ENCODE results near the gene ZNF264. TPM values are rescaled to one million over a fixed set of nuclear protein-coding genes. Genes with fewer than 3 reads are reported as not detected.
A peak's percentile ranks its signal among the peaks of the same experiment; 100 is the strongest.

The ZNF264 gene
- total RNA-seq, 6 experiments from 2014 or later, result 9.9 to 14.4 (median 12.1) TPM

GRCh38 chr19:57167385-57167784 lies 23.9 kb upstream of the ZNF264 start, which contains the start of gene DUXA:
Gene DUXA, minus strand, starts transcription at chr19:57167485. Its CDS starts 42 bp downstream, at chr19:57167443.
- Histone ChIP-seq H3K36me3 (no peaks in the 10 kb centered on the region), H3K4me3 (no peak within 1 kb of the TSS), H3K4me1 (no peaks in the 10 kb centered on the region), H3K27me3 (no peaks in the 10 kb centered on the region), H3K27ac (no peak within 1 kb of the TSS), H3K9me3 (no peaks in the 10 kb centered on the region)
- intact Hi-C loops (cut with DNase I), result no loop called here
- DNase-seq (no peak), ATAC-seq (no peak)
- TF ChIP-seq POLR2A (IDR thresholded peaks at IDR 0.05), result no peak
- no peak for TF ChIP-seq CTCF (IDR thresholded peaks at IDR 0.05)
- WGBS (ENCODE audit: insufficient coverage, low coverage, low lambda C conversion rate, missing lambda C conversion rate), result 84% methylated on average over 6 of the region's 6 CpGs

GRCh38 chr19:57171551-57172081 lies 19.7 kb upstream of the ZNF264 start:
- Histone ChIP-seq H3K27me3 (no peaks in the 10 kb centered on the region), H3K36me3 (no peaks in the 10 kb centered on the region), H3K4me1 (no peaks in the 10 kb centered on the region), H3K27ac (no peak overlapping the region), H3K9me3 (no peaks in the 10 kb centered on the region), H3K4me3 (peak overlapping the region in 1 of 3 donors; percentile 41)
- peak in 1 of 4 donors; percentile 43 for ATAC-seq
- TF ChIP-seq CTCF (IDR thresholded peaks at IDR 0.05) (no peak), POLR2A (IDR thresholded peaks at IDR 0.05) (no peak)
- 5% methylated on average over 22 of the region's 42 CpGs for WGBS (ENCODE audit: insufficient coverage, low coverage, low lambda C conversion rate, missing lambda C conversion rate)
- intact Hi-C loops (cut with DNase I), result no loop called here
- DNase-seq, result peak in 1 of 3 donors; percentile 30

- intact Hi-C loops (cut with DNase I), result no loop called here
- ATAC-seq (no peak), DNase-seq (no peak)
- H3K27me3 ChIP-seq, result no peaks in the 10 kb centered on the region
- no peak for TF ChIP-seq POLR2A (IDR thresholded peaks at IDR 0.05)
- no peak for TF ChIP-seq CTCF (IDR thresholded peaks at IDR 0.05)
- H3K4me3 ChIP-seq, result peak overlapping the region in 1 of 3 donors; percentile 97
- H3K9me3 ChIP-seq, result no peaks in the 10 kb centered on the region
- peaks cover 0 to 18% (median 12%) of the 10 kb centered on the region in 4 donors for H3K36me3 ChIP-seq
- H3K4me1 ChIP-seq, result peaks cover 0 to 11% (median 0%) of the 10 kb centered on the region in 4 donors
- H3K27ac ChIP-seq, result no peak overlapping the region
- 67% methylated on average over 3 of the region's 3 CpGs for WGBS (ENCODE audit: insufficient coverage, low coverage, low lambda C conversion rate, missing lambda C conversion rate)
Observed at GRCh38 chr19:57190301-57190700, 999 bp upstream of the ZNF264 start.

DNA sequence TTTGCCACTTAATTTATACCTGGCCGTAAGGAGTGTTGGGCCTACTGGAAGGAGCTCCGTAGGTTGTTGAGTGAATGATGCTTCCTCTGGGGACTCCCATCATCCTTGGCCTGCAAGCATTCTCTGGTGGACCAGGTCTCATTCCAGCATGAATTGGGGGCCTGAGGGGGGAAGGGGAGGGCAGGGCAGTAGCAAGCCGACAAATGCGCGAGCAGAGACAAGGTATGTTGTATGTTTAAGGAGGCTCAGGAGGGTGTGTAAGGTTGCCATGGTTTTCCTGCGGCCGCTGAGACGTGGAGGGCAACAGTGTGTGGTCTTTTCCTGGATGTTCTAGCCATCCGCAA lies 749 bp downstream of the ZNF264 start:
- DNase-seq (no peak), ATAC-seq (no peak)
- Histone ChIP-seq H3K27me3 (no peaks in the 10 kb centered on the region), H3K36me3 (peaks cover 0 to 30% (median 14%) of the 10 kb centered on the region in 4 donors), H3K27ac (peak overlapping the region in 2 of 3 donors; percentile 8 to 83), H3K4me1 (peaks cover 0 to 11% (median 0%) of the 10 kb centered on the region in 4 donors), H3K4me3 (peak overlapping the region; percentile 87 to 97 (median 96)), H3K9me3 (no peaks in the 10 kb centered on the region)
- intact Hi-C loops (cut with DNase I), result no loop called here
- WGBS (ENCODE audit: insufficient coverage, low coverage, low lambda C conversion rate, missing lambda C conversion rate), result 17% methylated on average over 6 of the region's 9 CpGs
- TF ChIP-seq POLR2A (IDR thresholded peaks at IDR 0.05) (no peak), CTCF (IDR thresholded peaks at IDR 0.05) (no peak)
